ENCODE measurements around the gene TGM6. TPM values are rescaled to one million over a fixed set of nuclear protein-coding genes. Genes with fewer than 3 reads are reported as not detected.

Gene TGM6
- polyA plus RNA-seq, 1 donor from 2014 or later = not detected

DNA sequence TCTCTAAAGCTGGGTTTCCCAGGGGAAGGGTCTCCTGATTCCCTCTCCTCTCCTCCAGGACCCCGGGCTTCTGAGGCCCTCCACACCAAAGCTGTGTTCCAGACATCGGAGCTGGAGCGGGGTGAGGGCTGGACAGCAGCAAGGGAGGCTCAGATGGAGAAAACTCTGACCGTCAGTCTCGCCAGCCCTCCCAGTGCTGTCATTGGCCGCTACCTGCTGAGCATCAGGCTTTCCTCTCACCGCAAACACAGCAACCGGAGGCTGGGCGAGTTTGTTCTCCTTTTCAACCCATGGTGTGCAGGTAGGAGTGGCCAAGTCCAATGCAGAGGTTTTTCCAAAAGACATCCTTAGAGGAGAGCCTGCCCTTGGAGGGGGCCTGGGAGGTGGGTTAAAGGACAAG is 14.4 kb downstream of the TGM6 start:
- H3K4me3 ChIP-seq (ENCODE audit: low read length) = no peak overlapping the region
- H3K36me3 ChIP-seq (ENCODE audit: insufficient read depth, low read length) = no peaks in the 10 kb centered on the region
- no peaks in the 10 kb centered on the region for H3F3A ChIP-seq (ENCODE audit: insufficient read depth, low read length, poor library complexity, severe bottlenecking)
- no peaks in the 10 kb centered on the region for H3K27me3 ChIP-seq (ENCODE audit: insufficient read depth, low read depth, low read length)
- H4K20me1 ChIP-seq (ENCODE audit: insufficient read depth) = no peaks in the 10 kb centered on the region
- H3K4me2 ChIP-seq (ENCODE audit: low read length) = no peak overlapping the region
- no peak overlapping the region for H3K9ac ChIP-seq (ENCODE audit: low read length)
- TF ChIP-seq POLR2AphosphoS5 (IDR thresholded peaks at IDR 0.05) = no peak
- TF ChIP-seq SMC3 (conservative IDR thresholded peaks at IDR 0.05; ENCODE audit: poor library complexity) = no peak
- TF ChIP-seq, protein P1, sequence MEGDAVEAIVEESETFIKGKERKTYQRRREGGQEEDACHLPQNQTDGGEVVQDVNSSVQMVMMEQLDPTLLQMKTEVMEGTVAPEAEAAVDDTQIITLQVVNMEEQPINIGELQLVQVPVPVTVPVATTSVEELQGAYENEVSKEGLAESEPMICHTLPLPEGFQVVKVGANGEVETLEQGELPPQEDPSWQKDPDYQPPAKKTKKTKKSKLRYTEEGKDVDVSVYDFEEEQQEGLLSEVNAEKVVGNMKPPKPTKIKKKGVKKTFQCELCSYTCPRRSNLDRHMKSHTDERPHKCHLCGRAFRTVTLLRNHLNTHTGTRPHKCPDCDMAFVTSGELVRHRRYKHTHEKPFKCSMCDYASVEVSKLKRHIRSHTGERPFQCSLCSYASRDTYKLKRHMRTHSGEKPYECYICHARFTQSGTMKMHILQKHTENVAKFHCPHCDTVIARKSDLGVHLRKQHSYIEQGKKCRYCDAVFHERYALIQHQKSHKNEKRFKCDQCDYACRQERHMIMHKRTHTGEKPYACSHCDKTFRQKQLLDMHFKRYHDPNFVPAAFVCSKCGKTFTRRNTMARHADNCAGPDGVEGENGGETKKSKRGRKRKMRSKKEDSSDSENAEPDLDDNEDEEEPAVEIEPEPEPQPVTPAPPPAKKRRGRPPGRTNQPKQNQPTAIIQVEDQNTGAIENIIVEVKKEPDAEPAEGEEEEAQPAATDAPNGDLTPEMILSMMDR (IDR thresholded peaks at IDR 0.05; ENCODE audit: poor library complexity, severe bottlenecking) = no peak
- TF ChIP-seq, protein P2, sequence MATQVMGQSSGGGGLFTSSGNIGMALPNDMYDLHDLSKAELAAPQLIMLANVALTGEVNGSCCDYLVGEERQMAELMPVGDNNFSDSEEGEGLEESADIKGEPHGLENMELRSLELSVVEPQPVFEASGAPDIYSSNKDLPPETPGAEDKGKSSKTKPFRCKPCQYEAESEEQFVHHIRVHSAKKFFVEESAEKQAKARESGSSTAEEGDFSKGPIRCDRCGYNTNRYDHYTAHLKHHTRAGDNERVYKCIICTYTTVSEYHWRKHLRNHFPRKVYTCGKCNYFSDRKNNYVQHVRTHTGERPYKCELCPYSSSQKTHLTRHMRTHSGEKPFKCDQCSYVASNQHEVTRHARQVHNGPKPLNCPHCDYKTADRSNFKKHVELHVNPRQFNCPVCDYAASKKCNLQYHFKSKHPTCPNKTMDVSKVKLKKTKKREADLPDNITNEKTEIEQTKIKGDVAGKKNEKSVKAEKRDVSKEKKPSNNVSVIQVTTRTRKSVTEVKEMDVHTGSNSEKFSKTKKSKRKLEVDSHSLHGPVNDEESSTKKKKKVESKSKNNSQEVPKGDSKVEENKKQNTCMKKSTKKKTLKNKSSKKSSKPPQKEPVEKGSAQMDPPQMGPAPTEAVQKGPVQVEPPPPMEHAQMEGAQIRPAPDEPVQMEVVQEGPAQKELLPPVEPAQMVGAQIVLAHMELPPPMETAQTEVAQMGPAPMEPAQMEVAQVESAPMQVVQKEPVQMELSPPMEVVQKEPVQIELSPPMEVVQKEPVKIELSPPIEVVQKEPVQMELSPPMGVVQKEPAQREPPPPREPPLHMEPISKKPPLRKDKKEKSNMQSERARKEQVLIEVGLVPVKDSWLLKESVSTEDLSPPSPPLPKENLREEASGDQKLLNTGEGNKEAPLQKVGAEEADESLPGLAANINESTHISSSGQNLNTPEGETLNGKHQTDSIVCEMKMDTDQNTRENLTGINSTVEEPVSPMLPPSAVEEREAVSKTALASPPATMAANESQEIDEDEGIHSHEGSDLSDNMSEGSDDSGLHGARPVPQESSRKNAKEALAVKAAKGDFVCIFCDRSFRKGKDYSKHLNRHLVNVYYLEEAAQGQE (IDR thresholded peaks at IDR 0.05; ENCODE audit: borderline replicate concordance) = no peak
- TF ChIP-seq MXI1 (conservative IDR thresholded peaks at IDR 0.05; ENCODE audit: poor library complexity, severe bottlenecking) = no peak
- TF ChIP-seq TAF1 (IDR thresholded peaks at IDR 0.05; ENCODE audit: low read depth) = no peak
- TF ChIP-seq RAD21 (conservative IDR thresholded peaks at IDR 0.05) = no peak
- TF ChIP-seq EZH2 (IDR thresholded peaks at IDR 0.05; ENCODE audit: borderline replicate concordance, insufficient read depth, low read length, poor library complexity, severe bottlenecking) = no peak
- no peak for TF ChIP-seq EP300 (conservative IDR thresholded peaks at IDR 0.05; ENCODE audit: poor library complexity, severe bottlenecking)
- no peaks in the 10 kb centered on the region for H3K9me3 ChIP-seq (ENCODE audit: low read length)
- no peaks in the 10 kb centered on the region for H3K9me2 ChIP-seq (ENCODE audit: insufficient read depth, low read length)
- no peak overlapping the region for H3K27ac ChIP-seq (ENCODE audit: low read length)
- no peak overlapping the region for H2AFZ ChIP-seq (ENCODE audit: low read depth, low read length)
- no peaks in the 10 kb centered on the region for H3K79me2 ChIP-seq (replicated peaks; ENCODE audit: insufficient read depth, low read length)

DNA sequence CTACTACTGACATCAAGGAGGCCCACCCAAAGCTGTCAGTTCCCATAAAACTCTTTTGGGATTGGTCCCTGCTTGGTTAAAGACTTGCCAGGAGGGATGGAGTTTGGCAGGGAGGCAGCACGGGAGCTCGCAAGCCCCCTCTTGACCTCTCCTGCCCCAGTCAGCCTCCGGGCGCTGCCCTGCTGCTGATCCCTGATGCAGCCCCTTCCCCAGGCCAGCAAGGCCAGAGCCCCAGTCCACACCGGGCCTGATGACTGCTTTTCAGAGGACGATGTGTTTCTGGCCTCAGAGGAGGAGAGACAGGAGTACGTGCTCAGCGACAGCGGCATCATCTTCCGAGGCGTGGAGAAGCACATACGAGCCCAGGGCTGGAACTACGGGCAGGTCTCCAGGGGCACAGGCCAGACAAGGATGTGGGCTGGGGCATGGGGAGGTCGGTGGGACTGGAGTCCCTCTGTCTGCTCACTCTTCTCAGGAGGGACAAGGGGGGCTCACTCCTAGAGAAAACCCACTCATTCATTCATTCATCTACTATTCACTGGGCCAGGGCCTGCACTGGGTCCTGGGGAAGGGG is 15.6 kb downstream of the TGM6 start:
- no peaks in the 10 kb centered on the region for H3K27me3 ChIP-seq (ENCODE audit: insufficient read depth, low read depth, low read length)
- H4K20me1 ChIP-seq (ENCODE audit: insufficient read depth) = no peaks in the 10 kb centered on the region
- H2AFZ ChIP-seq (ENCODE audit: low read depth, low read length) = no peak overlapping the region
- H3K9me2 ChIP-seq (ENCODE audit: insufficient read depth, low read length) = no peaks in the 10 kb centered on the region
- H3K36me3 ChIP-seq (ENCODE audit: insufficient read depth, low read length) = no peaks in the 10 kb centered on the region
- H3K9ac ChIP-seq (ENCODE audit: low read length) = no peak overlapping the region
- H3K4me3 ChIP-seq (ENCODE audit: low read length) = no peak overlapping the region
- H3K9me3 ChIP-seq (ENCODE audit: low read length) = no peaks in the 10 kb centered on the region
- H3F3A ChIP-seq (ENCODE audit: insufficient read depth, low read length, poor library complexity, severe bottlenecking) = no peaks in the 10 kb centered on the region
- no peak overlapping the region for H3K27ac ChIP-seq (ENCODE audit: low read length)
- no peak for TF ChIP-seq POLR2AphosphoS5 (IDR thresholded peaks at IDR 0.05)
- no peak for TF ChIP-seq RAD21 (conservative IDR thresholded peaks at IDR 0.05)
- no peak for TF ChIP-seq MXI1 (conservative IDR thresholded peaks at IDR 0.05; ENCODE audit: poor library complexity, severe bottlenecking)
- TF ChIP-seq, protein P2 (IDR thresholded peaks at IDR 0.05; ENCODE audit: borderline replicate concordance) = no peak
- no peak for TF ChIP-seq EP300 (conservative IDR thresholded peaks at IDR 0.05; ENCODE audit: poor library complexity, severe bottlenecking)
- TF ChIP-seq, protein P1 (IDR thresholded peaks at IDR 0.05; ENCODE audit: poor library complexity, severe bottlenecking) = no peak
- TF ChIP-seq TAF1 (IDR thresholded peaks at IDR 0.05; ENCODE audit: low read depth) = no peak
- TF ChIP-seq EZH2 (IDR thresholded peaks at IDR 0.05; ENCODE audit: borderline replicate concordance, insufficient read depth, low read length, poor library complexity, severe bottlenecking) = no peak
- no peak for TF ChIP-seq SMC3 (conservative IDR thresholded peaks at IDR 0.05; ENCODE audit: poor library complexity)
- no peak overlapping the region for H3K4me2 ChIP-seq (ENCODE audit: low read length)
- no peaks in the 10 kb centered on the region for H3K79me2 ChIP-seq (replicated peaks; ENCODE audit: insufficient read depth, low read length)
